GM21360 (cell line): Measurements from ENCODE around the gene GULP1.
"Not testable (repeated sequence)": the region's sequence is repeated elsewhere in the genome, so short reads cannot be mapped to it uniquely, and the experiment has no call there.

Experiments used
- ATAC-seq: cut with Tn5 transposase; IDR thresholded peaks from one replicate; pipeline ENCODE4 v1.9.1; 2021; ENCODE audit warnings: mild to moderate bottlenecking, moderate library complexity; ENCODE audit not compliant: unreplicated experiment

Gene GULP1

GRCh38 chr2:188292348-188293239 is 920 bp downstream of the GULP1 start:
- ATAC-seq, result no peak

- ATAC-seq, result no peak
These were observed 2.1 kb downstream of the GULP1 start for GRCh38 chr2:188293601-188294351.

- ATAC-seq, result no peak
These were observed 2.8 kb downstream of the GULP1 start for GRCh38 chr2:188294352-188294926.

GRCh38 chr2:188295067-188295685 is 3.5 kb downstream of the GULP1 start:
- no peak for ATAC-seq

GRCh38 chr2:188297978-188298377 is 6.3 kb downstream of the GULP1 start:
- ATAC-seq, result no peak

GRCh38 chr2:188298937-188299371 is 7.3 kb downstream of the GULP1 start:
- not testable (repeated sequence) for ATAC-seq

GRCh38 chr2:188303363-188304031 is 11.8 kb downstream of the GULP1 start:
- ATAC-seq, result no peak

GRCh38 chr2:188305271-188305670 is 13.6 kb downstream of the GULP1 start:
- no peak for ATAC-seq

GRCh38 chr2:188306271-188306670 is 14.6 kb downstream of the GULP1 start:
- no peak for ATAC-seq

GRCh38 chr2:188307850-188308283 is 16.2 kb downstream of the GULP1 start:
- ATAC-seq, result no peak

- no peak for ATAC-seq
These were observed 16.8 kb downstream of the GULP1 start for GRCh38 chr2:188308483-188308882.

- no peak for ATAC-seq
These were observed 17.7 kb downstream of the GULP1 start for GRCh38 chr2:188309364-188309763.

- no peak for ATAC-seq
These were observed 22.8 kb downstream of the GULP1 start for GRCh38 chr2:188314314-188315054.

- ATAC-seq, result no peak
These were observed 24.1 kb downstream of the GULP1 start for GRCh38 chr2:188315750-188316149.

GRCh38 chr2:188316342-188316741 is 24.7 kb downstream of the GULP1 start:
- ATAC-seq, result no peak

GRCh38 chr2:188316791-188317423 is 25.2 kb downstream of the GULP1 start:
- no peak for ATAC-seq

GRCh38 chr2:188318161-188318749 is 26.6 kb downstream of the GULP1 start:
- ATAC-seq, result no peak

GRCh38 chr2:188319838-188320237 is 28.2 kb downstream of the GULP1 start:
- ATAC-seq, result no peak

GRCh38 chr2:188320861-188321260 is 29.2 kb downstream of the GULP1 start:
- no peak for ATAC-seq
